PFSK-1 (cell line): ENCODE results near the gene KRT4.

Experiments
- POLR2AphosphoS5 ChIP-seq: IDR thresholded peaks from 2 replicates; pipeline ENCODE4 v1.6.1; 2012; ENCODE audit warnings: low read depth, mild to moderate bottlenecking, control low read depth, low read length, moderate library complexity
- TAF1 ChIP-seq: IDR thresholded peaks from 2 replicates; pipeline ENCODE4 v1.6.1; 2012; ENCODE audit warnings: low read length, control low read depth, borderline replicate concordance; ENCODE audit not compliant: insufficient read depth
- TF ChIP-seq, protein P1 (sequence below), 2 experiments: IDR thresholded peaks; 2 replicates each; pipeline versions ENCODE4 v1.6.1 to v1.8.0; 2011 to 2012; ENCODE audit warnings: low read depth in 2 of 2, low read length in 2 of 2, control low read depth in 1 of 2, inconsistent platforms in 1 of 2, mild to moderate bottlenecking in 1 of 2, moderate library complexity in 1 of 2; ENCODE audit not compliant: insufficient read depth in 1 of 2

DNA sequence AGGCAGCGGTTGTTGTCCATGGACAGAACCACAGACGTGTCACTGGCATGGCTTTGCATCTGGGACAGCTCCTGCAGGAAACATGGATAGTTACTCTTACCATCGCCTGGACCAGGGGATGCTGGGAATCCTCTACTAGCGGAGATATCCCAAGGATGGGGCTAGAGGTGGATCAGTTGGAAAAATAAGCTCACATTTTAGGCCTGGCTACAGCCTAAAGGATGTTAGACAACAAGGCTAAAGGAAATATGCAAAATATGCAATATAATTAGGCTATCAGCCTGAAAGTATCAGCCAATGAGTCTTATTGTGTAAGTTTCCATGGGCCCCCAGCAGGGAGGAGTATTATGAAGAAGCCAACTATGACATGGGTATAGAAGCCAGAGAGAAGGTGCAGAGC is 41.7 kb downstream of the KRT4 start:
- TF ChIP-seq, protein P1, sequence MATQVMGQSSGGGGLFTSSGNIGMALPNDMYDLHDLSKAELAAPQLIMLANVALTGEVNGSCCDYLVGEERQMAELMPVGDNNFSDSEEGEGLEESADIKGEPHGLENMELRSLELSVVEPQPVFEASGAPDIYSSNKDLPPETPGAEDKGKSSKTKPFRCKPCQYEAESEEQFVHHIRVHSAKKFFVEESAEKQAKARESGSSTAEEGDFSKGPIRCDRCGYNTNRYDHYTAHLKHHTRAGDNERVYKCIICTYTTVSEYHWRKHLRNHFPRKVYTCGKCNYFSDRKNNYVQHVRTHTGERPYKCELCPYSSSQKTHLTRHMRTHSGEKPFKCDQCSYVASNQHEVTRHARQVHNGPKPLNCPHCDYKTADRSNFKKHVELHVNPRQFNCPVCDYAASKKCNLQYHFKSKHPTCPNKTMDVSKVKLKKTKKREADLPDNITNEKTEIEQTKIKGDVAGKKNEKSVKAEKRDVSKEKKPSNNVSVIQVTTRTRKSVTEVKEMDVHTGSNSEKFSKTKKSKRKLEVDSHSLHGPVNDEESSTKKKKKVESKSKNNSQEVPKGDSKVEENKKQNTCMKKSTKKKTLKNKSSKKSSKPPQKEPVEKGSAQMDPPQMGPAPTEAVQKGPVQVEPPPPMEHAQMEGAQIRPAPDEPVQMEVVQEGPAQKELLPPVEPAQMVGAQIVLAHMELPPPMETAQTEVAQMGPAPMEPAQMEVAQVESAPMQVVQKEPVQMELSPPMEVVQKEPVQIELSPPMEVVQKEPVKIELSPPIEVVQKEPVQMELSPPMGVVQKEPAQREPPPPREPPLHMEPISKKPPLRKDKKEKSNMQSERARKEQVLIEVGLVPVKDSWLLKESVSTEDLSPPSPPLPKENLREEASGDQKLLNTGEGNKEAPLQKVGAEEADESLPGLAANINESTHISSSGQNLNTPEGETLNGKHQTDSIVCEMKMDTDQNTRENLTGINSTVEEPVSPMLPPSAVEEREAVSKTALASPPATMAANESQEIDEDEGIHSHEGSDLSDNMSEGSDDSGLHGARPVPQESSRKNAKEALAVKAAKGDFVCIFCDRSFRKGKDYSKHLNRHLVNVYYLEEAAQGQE (IDR thresholded peaks at IDR 0.05; ENCODE audit: insufficient read depth in 1 of 2, low read depth in 2 of 2, low read length in 2 of 2) = no peak
- no peak for TF ChIP-seq POLR2AphosphoS5
- no peak for TF ChIP-seq TAF1
